Stimulated activated CD8-positive, alpha-beta memory T cell treated with anti-CD3 and anti-CD28 coated beads, Interleukin-4, amount 100 ng/mL, for 1 hour (primary cell): ENCODE data around the gene TAS2R40.
A peak's percentile ranks its signal among the peaks of the same experiment; 100 is the strongest.
"Not testable (repeated sequence)": the region's sequence is repeated elsewhere in the genome, so short reads cannot be mapped to it uniquely, and the experiment has no call there.

Source experiments
- DNase-seq, 2 donors: peaks; one replicate each; pipeline ENCODE4 v3.0.0-alpha.2; 2020; ENCODE audit warnings: low read depth in 2 of 2, low spot score in 1 of 2

The TAS2R40 gene

DNA sequence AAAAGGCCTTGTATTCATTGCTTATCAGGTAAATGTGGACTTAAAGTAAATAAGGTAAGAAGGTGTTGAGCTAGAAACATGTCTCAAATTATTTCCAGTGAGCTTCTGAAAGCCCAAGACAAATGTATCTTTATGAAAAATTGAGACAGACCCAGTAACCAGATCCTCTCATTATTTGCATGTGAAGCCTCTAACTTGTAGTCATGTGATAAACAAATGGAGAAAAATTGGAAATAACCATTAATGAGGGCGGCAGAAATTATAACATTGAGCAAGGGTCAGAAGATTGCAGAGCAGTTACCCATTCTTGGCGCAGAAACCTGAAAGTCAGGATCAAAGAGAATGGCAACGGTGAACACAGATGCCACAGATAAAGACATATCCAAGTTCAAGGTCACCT, at the start of gene TAS2R40:
TAS2R40 (plus strand) TSS at position 301 of the 400 bp plus-strand sequence; CDS start at position 343, 42 bp downstream.
- no peak for DNase-seq

DNA sequence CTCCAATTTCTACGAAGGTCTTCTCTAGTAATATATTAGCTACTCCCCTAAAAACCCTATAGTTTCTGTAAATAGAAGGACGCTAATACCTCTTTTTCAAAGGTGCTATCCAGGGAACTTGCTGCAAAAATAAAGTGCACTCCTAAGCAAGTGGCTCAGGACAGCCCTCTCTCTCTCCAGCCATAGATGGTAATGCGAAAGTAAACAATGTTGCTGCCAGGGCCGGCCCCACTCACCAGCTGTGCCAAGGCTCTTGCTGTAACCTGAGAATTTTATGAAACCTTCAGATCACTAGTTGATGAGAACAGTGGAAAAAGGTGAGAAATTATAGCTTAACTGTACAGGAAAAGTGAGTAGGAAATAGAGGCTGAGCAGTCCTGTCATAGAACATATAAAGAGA, 49.5 kb upstream of the TAS2R40 start:
- no peak for DNase-seq

DNA sequence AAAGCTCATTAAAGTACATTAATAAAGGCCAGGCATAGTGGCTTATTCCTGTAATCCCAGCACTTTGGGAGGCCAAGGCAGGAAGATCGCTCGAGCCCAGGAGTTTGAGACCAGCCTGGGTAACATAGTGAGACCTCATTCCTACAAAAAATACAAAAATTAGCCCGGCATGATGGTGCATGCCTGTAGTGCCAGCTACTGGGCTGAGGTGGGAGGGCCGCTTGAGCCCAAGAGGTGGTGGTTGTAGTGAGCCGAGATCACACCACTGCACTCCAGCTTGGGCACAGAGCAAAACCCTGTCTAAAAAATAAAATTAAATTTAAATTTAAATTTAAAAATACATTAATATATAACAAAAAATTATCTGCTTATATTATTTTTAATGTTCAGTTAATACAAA, 45.7 kb upstream of the TAS2R40 start:
- DNase-seq: no peak

DNA sequence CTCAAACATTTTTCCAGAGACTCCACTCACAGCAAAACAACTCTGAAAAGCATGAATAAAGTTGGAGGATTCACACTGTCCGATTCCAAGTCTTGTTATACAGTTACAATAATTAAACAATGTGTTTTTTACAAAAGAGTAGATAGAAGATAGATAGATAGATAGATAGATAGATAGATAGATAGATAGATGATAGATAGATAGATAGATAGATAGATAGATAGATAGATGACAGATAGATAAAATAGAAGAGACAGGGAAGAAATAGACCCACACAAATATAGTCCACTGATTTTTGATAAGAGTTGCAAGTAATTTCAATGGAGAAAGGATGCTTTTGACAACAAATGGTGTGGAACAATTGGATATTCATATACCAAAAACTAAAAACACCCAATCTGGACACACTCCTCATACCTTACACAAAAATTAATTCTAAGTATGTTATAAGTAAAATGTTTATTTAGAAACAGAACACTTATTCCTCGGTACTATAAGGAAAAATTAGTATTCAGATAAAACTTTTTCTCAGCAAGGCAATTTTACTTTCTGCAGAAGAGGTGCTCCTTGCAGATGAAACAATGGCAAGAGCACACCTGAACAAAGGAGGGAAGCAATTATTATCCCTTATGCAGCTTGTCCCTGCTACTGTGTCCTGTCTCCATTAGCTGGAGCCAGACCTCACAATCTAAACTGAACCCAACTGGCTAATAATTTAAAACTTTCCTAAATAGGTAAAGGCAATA, 44.3 kb upstream of the TAS2R40 start:
- no peak for DNase-seq

DNA sequence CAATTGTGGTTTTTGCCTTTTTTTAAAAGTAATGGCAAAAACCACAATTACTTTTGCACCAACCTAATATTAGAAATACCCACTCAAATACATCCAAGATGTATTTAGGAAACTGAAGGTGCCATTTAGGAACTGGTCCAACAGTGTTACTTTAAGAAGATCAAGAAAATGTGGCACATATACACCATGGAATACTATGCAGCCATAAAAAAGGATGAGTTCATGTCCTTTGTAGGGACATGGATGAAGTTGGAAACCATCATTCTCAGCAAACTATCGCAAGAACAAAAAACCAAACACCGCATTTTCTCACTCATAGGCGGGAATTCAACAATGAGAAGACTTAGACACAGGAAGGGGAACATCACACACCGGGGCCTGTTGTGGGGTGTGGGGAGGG, 41.1 kb upstream of the TAS2R40 start:
- not testable (repeated sequence) for DNase-seq

DNA sequence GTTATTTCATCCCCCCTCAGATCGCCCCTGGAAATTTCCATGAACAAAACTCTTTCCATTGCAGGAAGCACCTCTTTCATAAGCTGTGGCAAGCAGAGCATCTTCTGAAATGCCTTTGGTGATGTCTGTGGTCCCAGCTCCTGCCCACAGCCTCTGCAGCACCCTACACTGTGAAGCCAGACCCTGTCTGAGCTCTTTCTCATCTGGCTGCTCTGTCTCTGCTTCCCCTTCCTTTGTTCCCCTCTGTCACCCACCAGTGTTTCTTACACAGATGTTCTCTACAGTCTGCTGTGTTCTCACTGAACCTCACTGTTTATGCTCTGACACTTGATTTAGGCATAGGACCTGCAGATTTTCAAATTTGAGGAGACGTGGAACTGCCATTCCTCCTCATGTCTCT, 40.5 kb upstream of the TAS2R40 start:
- no peak for DNase-seq

DNA sequence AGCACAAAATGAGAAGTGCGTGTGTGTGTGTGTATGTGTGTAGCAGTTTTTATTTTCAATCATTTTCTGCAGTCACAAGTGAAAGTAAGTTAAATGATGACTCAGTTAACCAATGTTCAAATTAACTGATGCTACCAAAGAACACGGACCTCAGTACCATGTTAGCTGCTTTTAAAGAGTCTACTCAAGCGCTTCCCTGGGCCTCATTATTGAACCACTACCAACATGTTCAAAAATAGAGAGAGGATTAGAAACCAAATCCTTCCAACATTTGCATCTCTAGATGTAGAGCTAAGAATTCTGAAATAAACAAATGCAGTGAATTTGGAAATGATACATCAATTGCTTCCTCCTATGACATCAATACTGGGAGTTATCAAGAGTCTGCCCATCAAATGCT, 38.8 kb upstream of the TAS2R40 start, which contains the start of gene TAS2R39:
TAS2R39 (plus strand) TSS at position 396 of the 400 bp plus-strand sequence; CDS start at position 396, 0 bp downstream.
- no peak for DNase-seq

GRCh38 chr7:143185551-143185950, 36.3 kb upstream of the TAS2R40 start:
- no peak for DNase-seq

GRCh38 chr7:143188994-143189393, 32.8 kb upstream of the TAS2R40 start:
- DNase-seq: no peak

DNA sequence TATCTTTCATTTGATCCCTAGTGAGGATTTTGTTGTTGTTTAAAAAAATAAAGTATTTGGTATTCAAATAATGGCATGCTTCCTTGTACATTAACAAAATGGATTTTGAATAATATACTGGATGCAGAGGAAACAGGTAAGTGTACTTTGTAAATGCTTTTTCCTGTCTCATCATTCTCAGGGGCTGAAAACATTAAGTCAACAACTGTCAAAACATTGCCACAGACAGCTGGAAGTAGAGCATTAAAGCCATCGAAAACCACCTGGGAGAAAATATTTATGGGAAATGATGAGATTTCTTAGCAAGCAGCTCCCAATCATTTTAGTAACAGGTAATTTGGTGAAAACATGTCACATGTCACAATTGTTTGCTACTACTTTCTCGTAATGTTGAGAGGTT, 28.0 kb upstream of the TAS2R40 start:
- no peak for DNase-seq

GRCh38 chr7:143199040-143199439, 22.8 kb upstream of the TAS2R40 start:
- no peak for DNase-seq

DNA sequence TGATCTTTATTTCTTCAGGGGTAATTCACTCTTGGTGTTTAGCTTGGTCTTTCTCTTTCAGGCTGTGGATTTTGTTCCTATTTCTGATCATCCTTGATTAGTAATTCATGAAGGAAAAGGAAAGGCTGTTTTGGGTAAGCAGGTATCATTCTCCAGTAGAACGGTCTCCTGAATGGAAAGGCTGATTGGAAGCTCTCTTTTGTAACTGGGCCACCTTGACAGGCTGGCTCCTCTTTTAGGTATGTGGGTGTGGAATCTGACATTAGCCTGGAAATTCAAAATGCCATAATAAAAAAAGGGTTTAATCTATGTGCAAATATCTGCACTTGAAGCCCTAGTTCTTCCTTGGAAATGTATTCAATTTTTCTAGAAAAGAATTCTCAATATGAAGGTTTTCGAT, 19.7 kb upstream of the TAS2R40 start:
- DNase-seq: no peak

- DNase-seq: no peak
These were observed 18.5 kb upstream of the TAS2R40 start for GRCh38 chr7:143203386-143203785.

DNA sequence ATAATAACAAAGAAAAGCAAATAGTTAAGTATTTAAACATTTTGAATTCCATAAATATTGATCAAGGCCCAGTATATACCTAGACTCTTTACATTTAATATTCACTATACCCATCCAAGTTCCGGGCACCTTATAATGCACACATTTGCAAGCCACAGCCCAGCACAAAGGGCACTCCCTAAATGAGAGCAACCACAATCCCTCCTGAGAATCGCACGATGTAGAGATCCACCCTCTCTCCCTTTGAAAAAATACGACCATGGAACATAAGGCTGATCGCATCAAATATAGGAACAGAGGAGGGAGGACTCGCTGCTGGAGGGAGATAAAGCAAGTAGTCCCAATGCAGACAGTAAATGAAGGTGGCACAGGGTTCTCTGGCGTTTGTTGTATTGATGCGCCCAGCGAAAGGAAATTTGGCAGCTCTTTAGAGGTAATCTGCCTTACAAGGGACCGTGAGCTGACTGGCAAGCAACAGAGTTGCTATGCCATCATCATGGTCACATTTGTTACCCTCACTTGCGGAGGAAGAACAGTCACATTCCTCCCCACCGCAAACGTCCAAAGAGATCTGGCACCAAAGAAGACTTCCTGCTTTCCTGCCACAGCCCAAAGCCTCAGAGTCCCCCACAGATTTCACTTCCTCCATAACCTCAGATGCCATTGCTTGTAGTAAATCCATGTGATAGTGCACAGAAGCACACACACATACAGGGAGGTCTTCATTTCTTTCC, 16.1 kb upstream of the TAS2R40 start:
- no peak for DNase-seq

DNA sequence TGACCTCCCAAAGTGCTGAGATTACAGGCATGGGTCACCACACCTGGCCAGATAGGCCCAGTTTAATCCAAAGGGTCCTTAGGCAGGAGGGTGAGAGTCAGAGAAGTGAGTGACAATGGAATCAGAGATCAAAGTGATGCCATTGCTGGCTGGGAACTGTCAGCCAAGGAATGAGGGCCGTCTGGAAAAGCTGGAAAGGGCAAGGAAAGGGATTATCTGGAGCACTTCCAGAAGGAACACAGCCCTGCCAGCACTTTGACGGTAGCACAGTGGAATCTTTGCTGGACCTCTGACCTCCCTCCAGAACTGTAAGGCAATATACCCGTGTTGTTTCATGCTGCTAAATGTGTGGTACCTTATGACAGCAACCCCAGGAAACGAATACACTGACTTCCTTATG, 11.3 kb upstream of the TAS2R40 start:
- DNase-seq: no peak

DNA sequence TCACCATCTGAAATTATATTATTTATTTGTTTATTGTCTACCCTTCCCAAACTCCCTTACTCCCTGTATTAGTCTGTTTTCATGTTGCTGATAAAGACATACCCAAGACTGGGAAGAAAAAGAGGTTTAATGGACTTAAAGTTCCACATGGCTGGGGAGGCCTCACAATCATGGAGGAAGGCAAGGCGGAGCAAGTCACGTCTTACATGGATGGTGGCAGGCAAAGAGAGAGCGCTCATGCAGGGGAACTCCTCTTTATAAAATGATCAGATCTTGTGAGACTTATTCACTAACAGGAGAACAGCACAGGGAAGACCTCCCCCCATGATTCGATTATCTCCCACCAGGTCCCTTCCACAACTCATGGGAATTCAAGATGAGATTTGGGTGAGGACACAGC, 8.4 kb upstream of the TAS2R40 start:
- not testable (repeated sequence) for DNase-seq

DNA sequence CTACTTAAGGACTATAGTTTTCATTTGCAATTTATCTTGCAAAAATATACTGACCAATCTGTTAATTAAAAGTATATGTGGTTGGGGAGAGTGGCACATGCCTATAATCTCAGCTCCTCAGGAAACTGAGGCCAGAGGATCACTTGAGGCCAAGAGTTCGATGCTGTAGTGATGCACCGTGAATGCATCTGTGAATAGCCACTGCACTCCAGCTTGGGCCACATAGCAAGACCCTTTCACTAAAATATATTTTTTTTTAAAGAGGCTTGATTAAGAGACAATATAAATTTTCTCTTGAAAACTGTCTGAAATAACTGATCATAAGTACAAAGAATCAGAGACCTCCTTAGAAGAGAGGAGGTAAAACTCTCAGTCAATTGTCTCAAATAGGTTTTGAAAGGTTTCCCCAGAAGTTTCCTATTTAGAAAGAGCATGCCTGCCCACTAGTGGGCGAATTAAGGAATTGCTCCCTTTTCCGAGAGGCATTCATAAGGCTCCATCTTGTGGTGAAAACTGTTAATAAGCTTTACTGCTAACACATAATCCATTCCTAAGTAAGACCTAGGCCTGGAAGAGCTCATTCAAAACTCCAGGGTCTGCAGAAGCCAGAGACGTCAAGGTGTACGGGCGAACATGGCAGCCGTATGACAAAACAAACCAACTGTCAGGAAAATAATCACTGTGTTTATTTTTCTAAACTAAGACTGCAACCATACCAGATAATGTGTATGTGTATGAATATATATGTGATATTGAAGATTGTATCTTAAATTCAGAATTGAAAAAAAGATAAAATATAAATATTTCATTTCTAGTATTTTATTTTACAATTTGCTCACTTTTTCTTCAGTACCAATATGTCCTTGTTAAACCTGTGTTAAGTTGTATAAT, 6.8 kb upstream of the TAS2R40 start:
- DNase-seq: peak in 1 of 2 donors; percentile 25

GRCh38 chr7:143216151-143216550, 5.7 kb upstream of the TAS2R40 start:
- DNase-seq: no peak

DNA sequence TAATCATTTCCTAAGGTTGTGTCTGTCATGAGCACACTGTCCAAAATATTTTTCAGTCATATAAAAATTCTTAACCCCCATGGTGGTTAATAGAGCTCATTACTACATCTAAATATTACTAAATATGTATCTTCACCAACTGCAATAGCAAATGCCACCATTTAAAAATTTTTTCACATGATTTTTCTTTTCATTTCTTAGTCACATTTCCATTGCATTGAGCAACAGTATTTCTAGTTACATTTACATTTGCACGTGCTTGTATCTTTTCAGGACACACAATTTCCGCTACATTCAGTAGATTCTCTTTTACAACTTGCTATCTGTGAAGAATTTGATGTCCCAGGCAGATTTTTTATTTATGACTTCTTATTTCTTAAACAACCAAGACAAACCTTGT, 5.2 kb upstream of the TAS2R40 start:
- DNase-seq: no peak

GRCh38 chr7:143217806-143218205, 4.0 kb upstream of the TAS2R40 start:
- DNase-seq: no peak

DNA sequence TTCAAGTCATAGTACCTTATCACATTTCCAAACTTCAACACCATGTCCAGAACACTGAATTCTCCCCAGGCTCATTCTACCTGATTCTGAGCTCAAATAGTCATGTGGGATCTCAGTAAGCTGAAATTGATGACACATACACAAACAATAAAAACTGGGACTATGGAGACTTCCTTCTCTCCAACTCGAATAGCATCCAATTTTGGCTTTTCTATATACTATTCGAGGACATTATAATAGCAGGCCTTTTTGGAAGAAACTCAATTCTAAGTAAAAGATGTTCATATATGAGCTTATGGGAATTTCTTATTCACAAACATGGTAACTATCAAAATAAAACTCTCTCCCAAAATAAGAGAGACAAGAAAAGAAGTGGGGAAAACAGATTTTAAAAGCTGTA, 551 bp upstream of the TAS2R40 start:
- DNase-seq: no peak

DNA sequence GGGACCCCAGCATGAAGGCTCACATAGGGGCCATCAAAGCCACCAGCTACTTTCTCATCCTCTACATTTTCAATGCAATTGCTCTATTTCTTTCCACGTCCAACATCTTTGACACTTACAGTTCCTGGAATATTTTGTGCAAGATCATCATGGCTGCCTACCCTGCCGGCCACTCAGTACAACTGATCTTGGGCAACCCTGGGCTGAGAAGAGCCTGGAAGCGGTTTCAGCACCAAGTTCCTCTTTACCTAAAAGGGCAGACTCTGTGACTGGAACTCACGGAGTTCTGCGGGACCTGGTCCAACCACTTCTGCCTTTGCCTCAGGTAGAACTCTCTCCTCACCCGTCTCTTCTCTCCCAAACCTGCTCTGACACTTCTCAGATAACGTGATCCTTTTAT, 945 bp downstream of the TAS2R40 start:
- DNase-seq: no peak
